Loucy (cell line): Measurements from ENCODE around the gene GADD45B.

Source experiments
- CTCF ChIP-seq: fragments of 200-600 bp; sonication (generic); conservative IDR thresholded peaks from 2 replicates; pipeline ENCODE4 v1.5.1; 2014; ENCODE audit warnings: mild to moderate bottlenecking, antibody characterized with exemption, low read length
- EZH2phosphoT487 ChIP-seq: fragments of 200-600 bp; IDR thresholded peaks from 2 replicates; pipeline ENCODE4 v1.6.1; 2018; ENCODE audit warnings: antibody characterized with exemption, mild to moderate bottlenecking, moderate library complexity, borderline replicate concordance

DNA sequence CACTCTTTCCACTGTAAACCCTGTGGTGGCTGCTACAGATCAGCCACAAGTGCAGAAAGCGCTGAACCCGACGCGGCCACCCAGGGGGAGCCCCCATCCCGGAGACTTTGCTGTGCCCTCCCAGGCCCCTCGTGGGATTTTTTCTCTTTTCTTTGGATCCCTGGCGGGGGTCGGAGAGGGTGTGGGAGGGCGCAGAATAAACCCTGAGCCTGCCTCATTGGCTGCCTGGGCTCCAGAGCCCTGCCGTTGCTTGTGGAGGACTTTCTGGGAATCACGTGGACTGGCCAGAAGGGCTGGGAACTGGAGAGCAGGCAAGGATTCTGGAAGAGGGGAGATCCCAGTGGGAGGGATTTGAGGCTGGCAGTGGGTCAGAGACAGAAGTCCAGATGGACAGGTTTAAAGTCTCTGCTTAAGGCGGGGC lies 24.9 kb downstream of the GADD45B start:
- TF ChIP-seq CTCF (no peak), EZH2phosphoT487 (no peak)
